T-helper 2 cell treated with Interferon-gamma antibody and Interleukin-4, amounts not matched to agents 100 ng/mL and 5 ng/mL, for 36 hours (primary cell): ENCODE measurements around the gene TP53. TPM values are rescaled to one million over a fixed set of nuclear protein-coding genes. Genes with fewer than 3 reads are reported as not detected.

Source experiments
- intact Hi-C: fragments of 100-400 bp; cut with micrococcal nuclease; formaldehyde crosslinking; loops from one replicate; pipeline ENCODE4 v1.15.1; 2023
- total RNA-seq: library from RNA; stranded (reverse); gene quantifications from 2 replicates; pipeline ENCODE4 v1.2.3, GENCODE V29; 2022

TP53 gene
- total RNA-seq, 1 donor from 2014 or later = 207 TPM

GRCh38 chr17:7707446-7707845 lies 20.2 kb upstream of the TP53 start:
- intact Hi-C loops = no loop called here

- intact Hi-C loops = no loop called here
These were observed 19.5 kb upstream of the TP53 start for GRCh38 chr17:7706631-7707354.

- intact Hi-C loops = no loop called here
These were observed 18.3 kb upstream of the TP53 start for GRCh38 chr17:7705269-7706255.

GRCh38 chr17:7704601-7705268 lies 17.4 kb upstream of the TP53 start, which contains the start of gene EFNB3:
Gene EFNB3, plus strand, starts transcription at chr17:7705202. Its CDS starts 397 bp downstream, at chr17:7705599.
- intact Hi-C loops = no loop called here

- intact Hi-C loops = no loop called here
These were observed 16.5 kb upstream of the TP53 start for GRCh38 chr17:7703584-7704479.

GRCh38 chr17:7702776-7703175 lies 15.5 kb upstream of the TP53 start:
- intact Hi-C loops = no loop called here

GRCh38 chr17:7701681-7702080 lies 14.4 kb upstream of the TP53 start:
- intact Hi-C loops = no loop called here

- intact Hi-C loops = no loop called here
These were observed 13.2 kb upstream of the TP53 start for GRCh38 chr17:7700510-7700909.

GRCh38 chr17:7697828-7698588 lies 10.7 kb upstream of the TP53 start:
- intact Hi-C loops = no loop called here

- intact Hi-C loops = no loop called here
These were observed 8.3 kb upstream of the TP53 start for GRCh38 chr17:7695586-7695985.

GRCh38 chr17:7688808-7689316 lies 1.6 kb upstream of the TP53 start:
- intact Hi-C loops = loop anchor here (1.0 to 10.0 kb wide), 10 partner anchors 57 to 437 kb away; partner anchors contain the start of genes ACAP1, CTDNEP1, ELP5 and HES7

GRCh38 chr17:7687908-7688807 lies 868 bp upstream of the TP53 start, which contains the start of gene WRAP53:
Gene WRAP53, plus strand, starts transcription at chr17:7688477. Its CDS starts 172 bp downstream, at chr17:7688649.
- intact Hi-C loops = loop anchor here (1.0 to 10.0 kb wide), 18 partner anchors 38 to 535 kb away; partner anchors contain the start of genes ACAP1, ATP1B2, CTDNEP1 and EIF5A

- intact Hi-C loops = loop anchor here (1.0 to 10.0 kb wide), 13 partner anchors 36 to 536 kb away; partner anchors contain the start of genes ACAP1, ATP1B2, CTDNEP1 and EIF5A
These were observed 843 bp downstream of the TP53 start for GRCh38 chr17:7686222-7687071.

- intact Hi-C loops = loop anchor here (2.0 to 10.0 kb wide), 12 partner anchors 113 to 537 kb away; partner anchors contain the start of genes ACAP1, CTDNEP1, EIF5A and ELP5
These were observed 1.6 kb downstream of the TP53 start for GRCh38 chr17:7685533-7686221.

GRCh38 chr17:7684851-7685532 lies 2.3 kb downstream of the TP53 start:
- intact Hi-C loops = loop anchor here (5.0 to 10.0 kb wide), 5 partner anchors 283 to 440 kb away; partner anchors contain the start of genes ACAP1, CTDNEP1, ELP5 and HES7
